Psoas muscle (tissue), 8 donors: ENCODE data around the gene PDE4D. TPM values are rescaled to one million over a fixed set of nuclear protein-coding genes. Genes with fewer than 3 reads are reported as not detected.

Experiments used
- ATAC-seq, 4 donors: fragments of 200-7000 bp; cut with Tn5 transposase; one replicate each; pipeline ENCODE4 v1.9.1; 2020; ENCODE audit warnings: moderate library complexity in 3 of 4, mild to moderate bottlenecking in 2 of 4
- DNase-seq, 2 donors: peaks; one replicate each; pipeline ENCODE4 v3.0.0-alpha.2; 2020
- H3K27ac ChIP-seq: fragments of 200-600 bp; one replicate; pipeline ENCODE4 v1.8.0; 2022
- H3K27me3 ChIP-seq, 3 donors: fragments of 200-600 bp in 1 of 3; one replicate each; pipeline versions ENCODE4 v1.6.1 to v1.8.0; 2013 to 2022; ENCODE audit warnings: low read length in 2 of 3, mild to moderate bottlenecking in 2 of 3, moderate library complexity in 1 of 3; ENCODE audit not compliant: insufficient read depth in 3 of 3
- H3K36me3 ChIP-seq, 2 donors: fragments of 200-600 bp in 1 of 2; one replicate each; pipeline versions ENCODE4 v1.6.1 to v1.8.0; 2013 to 2022; ENCODE audit warnings: low read depth in 1 of 2, mild to moderate bottlenecking in 1 of 2, moderate library complexity in 1 of 2; ENCODE audit not compliant: insufficient read depth in 1 of 2
- H3K4me1 ChIP-seq: fragments of 200-600 bp; one replicate; pipeline ENCODE4 v1.8.0; 2022
- H3K4me3 ChIP-seq: fragments of 200-600 bp; one replicate; pipeline ENCODE4 v1.8.0; 2022; ENCODE audit warnings: mild to moderate bottlenecking
- H3K9me3 ChIP-seq: fragments of 200-600 bp; one replicate; pipeline ENCODE4 v1.8.0; 2022
- WGBS, 3 donors: extraction: QIAGEN DNeasy Blood & Tissue Kit; methylation state at CpG; one replicate each; pipeline versions ENCODE4 v1.1.6 to v1.1.7; 2013; 5-methylcytosine and 5-hydroxymethylcytosine counted together
- intact Hi-C, 2 donors: fragments of 100-400 bp; cut with DNase I; formaldehyde crosslinking; loops; one replicate each; pipeline versions ENCODE4 v1.11.0 to v1.14.2; 2022
- polyA plus RNA-seq, 3 donors: library from polyadenylated mRNA; stranded (reverse); fragments of 200-250 nt; gene quantifications; one replicate each; pipeline ENCODE4 v1.2.3, GENCODE V29; 2013
- total RNA-seq, 4 donors: library from RNA; stranded (reverse); fragmentation: NEBNext Ultra II Directional in 2 of 4; extraction: Animal tissue kit (Norgen Biotek cat#: 25700) in 2 of 4; gene quantifications; one replicate each; pipeline versions ENCODE4 v1.2.1 to v1.2.4, GENCODE V29; 2021 to 2023
- TF ChIP-seq, protein P1 (sequence below): fragments of 200-600 bp; IDR thresholded peaks from one replicate; pipeline ENCODE4 v1.8.0; 2022; ENCODE audit warnings: antibody characterized with exemption
- donor health status: healthy with polysubstance abuse.
- donor health status: DM: no; HTN: no; CAD: no; lungs with moderate emphysema.
- donor health status: Bipolar disorder and iron deficiency.
- donor health status: healthy.
- donor health status: DM: yes; HTN: yes; CAD: no.
- donor health status: DM: no; HTN: no; CAD: no.
- donor health status: DM: no; HTN: no; CAD: no.
- donor health status: DM: yes; HTN: yes; CAD: no.

PDE4D gene
- total and polyA plus RNA-seq, 7 donors, result 42.6 to 283 (median 88.7) TPM

DNA sequence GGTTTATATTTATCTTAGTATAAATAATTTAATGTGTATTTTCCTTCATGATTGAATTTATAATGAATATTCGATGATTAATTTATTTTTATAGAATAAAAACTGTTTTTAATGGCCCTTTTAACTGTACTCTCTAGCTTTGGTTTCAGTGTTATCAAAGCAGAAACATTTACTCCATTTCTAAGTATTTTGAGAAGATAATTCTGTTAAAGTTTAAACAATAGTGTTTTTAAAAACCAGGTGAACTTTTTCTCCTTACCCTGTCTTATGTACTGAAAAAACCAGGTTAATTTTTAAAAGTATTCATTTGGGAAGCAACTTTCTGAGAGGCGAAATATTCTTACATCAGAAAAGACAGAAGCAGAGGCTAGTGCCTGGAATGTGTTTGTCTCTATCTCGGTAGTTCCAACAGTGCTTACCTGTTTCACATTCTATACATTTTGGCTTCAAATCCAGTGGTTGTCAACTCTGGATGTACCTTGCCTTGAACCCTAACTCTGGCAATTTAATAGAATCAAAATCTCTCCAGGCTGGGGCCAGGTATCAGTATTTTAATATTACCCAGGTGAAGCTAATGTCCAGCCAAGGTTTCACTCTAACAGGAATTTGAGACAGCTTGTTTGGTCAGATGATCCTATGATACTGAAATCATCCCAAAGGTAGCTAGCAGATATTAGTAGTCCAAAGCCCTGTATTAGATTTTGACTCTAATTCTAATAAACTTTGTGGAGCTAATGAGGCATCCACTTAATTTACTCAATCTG, 434.4 kb downstream of the PDE4D start:
- Histone ChIP-seq H3K36me3 (peaks cover 0 to 14% of the 10 kb centered on the region in 2 donors), H3K27me3 (no peaks in the 10 kb centered on the region), H3K27ac (no peak overlapping the region), H3K4me1 (no peaks in the 10 kb centered on the region), H3K9me3 (no peaks in the 10 kb centered on the region), H3K4me3 (no peak overlapping the region)
- DNase-seq (no peak), ATAC-seq (no peak)
- WGBS, 3 donors, result 92 to 96% (median 94%) methylated on average over 3 of the region's 3 CpGs
- TF ChIP-seq, protein P1, sequence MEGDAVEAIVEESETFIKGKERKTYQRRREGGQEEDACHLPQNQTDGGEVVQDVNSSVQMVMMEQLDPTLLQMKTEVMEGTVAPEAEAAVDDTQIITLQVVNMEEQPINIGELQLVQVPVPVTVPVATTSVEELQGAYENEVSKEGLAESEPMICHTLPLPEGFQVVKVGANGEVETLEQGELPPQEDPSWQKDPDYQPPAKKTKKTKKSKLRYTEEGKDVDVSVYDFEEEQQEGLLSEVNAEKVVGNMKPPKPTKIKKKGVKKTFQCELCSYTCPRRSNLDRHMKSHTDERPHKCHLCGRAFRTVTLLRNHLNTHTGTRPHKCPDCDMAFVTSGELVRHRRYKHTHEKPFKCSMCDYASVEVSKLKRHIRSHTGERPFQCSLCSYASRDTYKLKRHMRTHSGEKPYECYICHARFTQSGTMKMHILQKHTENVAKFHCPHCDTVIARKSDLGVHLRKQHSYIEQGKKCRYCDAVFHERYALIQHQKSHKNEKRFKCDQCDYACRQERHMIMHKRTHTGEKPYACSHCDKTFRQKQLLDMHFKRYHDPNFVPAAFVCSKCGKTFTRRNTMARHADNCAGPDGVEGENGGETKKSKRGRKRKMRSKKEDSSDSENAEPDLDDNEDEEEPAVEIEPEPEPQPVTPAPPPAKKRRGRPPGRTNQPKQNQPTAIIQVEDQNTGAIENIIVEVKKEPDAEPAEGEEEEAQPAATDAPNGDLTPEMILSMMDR, result no peak
- intact Hi-C loops, result no loop called here

DNA sequence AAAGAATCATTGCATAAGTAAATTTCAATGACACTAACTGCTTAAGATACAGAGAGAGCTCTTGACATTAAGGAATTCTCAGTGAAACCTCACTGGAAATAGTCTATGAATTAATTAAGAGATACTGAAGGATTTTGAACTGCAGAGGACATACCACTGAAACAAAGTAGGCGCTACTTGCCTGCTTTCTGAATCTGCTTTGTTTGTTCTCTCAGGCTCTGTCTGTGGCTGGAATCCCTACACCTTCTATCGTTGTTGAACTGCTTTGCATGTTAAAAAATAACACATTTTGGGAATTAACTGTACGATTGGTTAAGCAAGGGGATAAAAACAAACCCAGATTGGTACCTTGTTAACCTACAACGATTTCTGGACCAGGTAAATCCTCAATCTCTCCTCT, 435.2 kb downstream of the PDE4D start:
- ATAC-seq (no peak), DNase-seq (no peak)
- H3K4me1 ChIP-seq, result no peaks in the 10 kb centered on the region
- no peaks in the 10 kb centered on the region for H3K27me3 ChIP-seq
- intact Hi-C loops, result no loop called here
- TF ChIP-seq, protein P1, result no peak
- peaks cover 0 to 14% of the 10 kb centered on the region in 2 donors for H3K36me3 ChIP-seq
- no peaks in the 10 kb centered on the region for H3K9me3 ChIP-seq
- 76 to 83% (median 81%) methylated on average over 4 of the region's 4 CpGs for WGBS, 3 donors
- no peak overlapping the region for H3K4me3 ChIP-seq
- H3K27ac ChIP-seq, result no peak overlapping the region

DNA sequence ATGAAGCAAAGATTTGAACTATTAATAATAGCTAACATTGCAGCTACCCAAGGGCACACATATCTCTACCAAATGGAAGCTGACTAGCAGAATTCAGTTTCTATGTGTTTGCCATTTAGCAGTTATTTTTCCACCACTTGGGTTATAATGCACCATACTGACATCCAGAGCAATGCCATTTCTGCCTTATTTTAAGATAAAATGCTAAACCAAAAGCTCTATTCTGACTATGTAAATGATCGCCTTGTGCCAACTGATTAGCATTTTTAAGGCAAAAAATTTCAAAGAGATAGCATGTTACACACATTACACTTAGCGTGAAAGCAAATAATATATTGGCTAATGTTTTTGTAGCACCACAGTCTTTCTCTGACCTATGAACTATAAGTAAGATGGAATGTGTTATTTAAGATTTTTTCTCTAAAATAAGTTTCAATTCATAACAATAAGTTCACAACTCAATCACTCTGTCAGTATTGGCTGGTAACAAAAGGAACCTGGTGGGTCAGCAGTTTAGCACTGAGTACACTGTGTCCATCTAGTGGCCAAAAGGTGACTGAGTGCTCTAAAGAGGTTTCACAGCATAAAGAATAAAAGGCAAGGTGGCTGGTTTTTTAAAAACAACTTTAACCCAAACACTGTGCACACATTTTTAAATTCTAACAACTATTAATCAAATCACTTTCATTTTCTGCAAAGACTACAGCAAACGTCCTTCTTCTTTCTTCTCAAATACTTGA, 443.5 kb downstream of the PDE4D start:
- Histone ChIP-seq H3K4me1 (no peaks in the 10 kb centered on the region), H3K27me3 (no peaks in the 10 kb centered on the region), H3K9me3 (peaks cover 4% of the 10 kb centered on the region), H3K27ac (no peak overlapping the region), H3K4me3 (no peak overlapping the region), H3K36me3 (no peaks in the 10 kb centered on the region)
- TF ChIP-seq, protein P1, result peak; percentile 32
- WGBS, 3 donors, result 92 to 97% (median 93%) methylated on average over 3 of the region's 3 CpGs
- intact Hi-C loops, result no loop called here
- DNase-seq (no peak), ATAC-seq (peak in 2 of 4 donors; percentile 63 to 66)

DNA sequence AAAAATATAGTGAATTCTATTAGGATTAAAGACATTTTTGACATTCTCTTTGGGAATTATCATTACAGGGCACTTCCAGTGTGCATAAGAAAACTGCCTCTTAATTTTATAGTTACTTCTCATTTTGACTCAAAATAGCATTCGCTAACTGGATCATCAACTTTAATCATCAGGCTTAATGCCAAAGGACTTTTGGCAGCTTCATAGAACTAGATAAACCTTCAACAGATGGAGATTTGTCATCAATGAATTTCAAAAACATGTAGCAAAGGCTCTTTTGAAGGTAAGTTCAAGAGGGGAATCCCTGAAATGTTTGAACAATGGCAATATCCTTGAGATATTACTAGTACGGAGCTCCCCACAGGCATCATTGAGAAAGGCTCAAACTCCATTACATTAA, 447.2 kb downstream of the PDE4D start:
- Histone ChIP-seq H3K4me1 (peaks cover 3% of the 10 kb centered on the region), H3K4me3 (no peak overlapping the region), H3K27ac (no peak overlapping the region), H3K27me3 (no peaks in the 10 kb centered on the region), H3K36me3 (no peaks in the 10 kb centered on the region), H3K9me3 (peaks cover 4% of the 10 kb centered on the region)
- no peak for ATAC-seq
- 84 to 94% (median 88%) methylated on average over 2 of the region's 2 CpGs for WGBS, 3 donors
- DNase-seq, result no peak
- intact Hi-C loops, result no loop called here
- TF ChIP-seq, protein P1, result no peak
